Hepatocyte (in vitro differentiated cells): Measurements from ENCODE around the gene NR4A1.

Experiments used
- CTCF ChIP-seq: fragments of 200-600 bp; sonication (generic); IDR thresholded peaks from 2 replicates; pipeline ENCODE4 v1.5.1; 2016; ENCODE audit warnings: antibody characterized with exemption, mild to moderate bottlenecking; ENCODE audit not compliant: poor library complexity
- EZH2 ChIP-seq: fragments of 200-600 bp; sonication (generic); IDR thresholded peaks from 2 replicates; pipeline ENCODE4 v1.6.1; 2016; ENCODE audit warnings: antibody characterized with exemption, mild to moderate bottlenecking, borderline replicate concordance

DNA sequence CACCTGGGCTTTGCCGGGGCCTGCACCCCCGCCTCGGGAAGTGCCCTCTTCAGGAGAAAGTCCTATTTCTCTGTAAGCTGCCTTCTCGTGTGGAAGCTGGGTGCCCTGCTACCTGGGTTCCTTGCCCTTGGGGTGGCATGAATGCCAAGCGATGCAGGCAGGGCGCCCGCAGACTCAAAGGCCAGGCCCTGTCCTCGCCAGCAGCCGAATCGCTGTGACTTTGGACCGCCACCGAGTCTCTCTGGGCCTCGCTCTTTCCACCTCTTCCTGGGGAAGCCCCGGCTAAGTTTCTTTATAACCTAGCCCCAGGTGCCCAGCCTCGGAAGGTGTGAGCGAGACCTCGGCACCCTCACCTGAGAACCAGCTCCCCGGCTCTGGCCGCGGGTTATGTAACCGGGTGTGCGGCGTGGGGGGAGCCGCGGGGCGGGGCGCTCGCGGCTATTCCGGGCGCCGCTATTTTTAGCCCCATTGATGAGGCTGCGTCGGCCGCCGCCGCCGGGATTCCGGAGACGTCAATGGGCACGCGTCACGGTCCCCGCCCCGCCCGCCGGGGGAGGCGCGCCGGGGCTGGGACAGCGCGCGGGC is 14.6 kb upstream of the NR4A1 start:
- TF ChIP-seq CTCF: no peak
- no peak for TF ChIP-seq EZH2
